Peyer's patch (tissue), 4 donors: ENCODE results near the gene FBXW5. TPM values are rescaled to one million over a fixed set of nuclear protein-coding genes. Genes with fewer than 3 reads are reported as not detected.

Experiments
- DNase-seq, 3 donors: peaks; one replicate each; pipeline ENCODE4 v3.0.0-alpha.2; 2017 to 2019
- H3K27ac ChIP-seq, 4 donors: fragments of 200-600 bp; sonication (generic); one replicate each; pipeline ENCODE4 v1.5.1; 2016 to 2019
- H3K27me3 ChIP-seq, 2 donors: fragments of 200-600 bp; sonication (generic); one replicate each; pipeline ENCODE4 v1.5.1; 2019
- H3K36me3 ChIP-seq, 3 donors: fragments of 200-600 bp; sonication (generic); one replicate each; pipeline ENCODE4 v1.5.1; 2016 to 2019
- H3K4me1 ChIP-seq, 4 donors: fragments of 200-600 bp; sonication (generic); one replicate each; pipeline ENCODE4 v1.5.1; 2016 to 2019
- H3K4me3 ChIP-seq, 4 donors: fragments of 200-600 bp; sonication (generic); 1 replicate in 3 of 4; 2 replicates in 1 of 4; pipeline ENCODE4 v1.5.1; 2016 to 2019; ENCODE audit warnings: mild to moderate bottlenecking in 1 of 4
- H3K9me3 ChIP-seq, 4 donors: fragments of 200-600 bp; sonication (generic); one replicate each; pipeline ENCODE4 v1.5.1; 2016 to 2019; ENCODE audit warnings: mild to moderate bottlenecking in 1 of 4
- CTCF ChIP-seq, 6 experiments: fragments of 450-650 bp in 4 of 6; fragments of 200-600 bp in 2 of 6; sonication (generic) in 1 of 6; IDR thresholded peaks; one replicate each; pipeline ENCODE4 v1.5.1; 2017 to 2019; ENCODE audit warnings: antibody characterized with exemption in 6 of 6, mild to moderate bottlenecking in 3 of 6, moderate library complexity in 1 of 6
- POLR2A ChIP-seq, 2 donors: fragments of 450-650 bp; IDR thresholded peaks; one replicate each; pipeline ENCODE4 v1.5.1; 2017; ENCODE audit warnings: antibody characterized with exemption in 2 of 2, mild to moderate bottlenecking in 2 of 2, moderate library complexity in 2 of 2
- total RNA-seq, 4 donors: library from RNA; depleted of rRNA; stranded (reverse); fragments of >200 nt; gene quantifications; one replicate each; pipeline ENCODE4 v1.1.0, GENCODE V29; 2016

Gene FBXW5
- total RNA-seq, 4 donors from 2014 or later: 247 to 470 (median 336) TPM

- H3K27ac ChIP-seq: no peak overlapping the region
- no peaks in the 10 kb centered on the region for H3K27me3 ChIP-seq
- H3K4me3 ChIP-seq: no peak overlapping the region
- TF ChIP-seq POLR2A (IDR thresholded peaks at IDR 0.05): no peak
- TF ChIP-seq CTCF (IDR thresholded peaks at IDR 0.05): no peak
- no peaks in the 10 kb centered on the region for H3K4me1 ChIP-seq
- peaks cover 0 to 12% (median 0%) of the 10 kb centered on the region in 3 donors for H3K36me3 ChIP-seq
- DNase-seq: no peak
- no peaks in the 10 kb centered on the region for H3K9me3 ChIP-seq
Measured at GRCh38 chr9:136935651-136936050, 8.9 kb downstream of the FBXW5 start.

- no peak overlapping the region for H3K4me3 ChIP-seq
- no peaks in the 10 kb centered on the region for H3K36me3 ChIP-seq
- H3K27me3 ChIP-seq: no peaks in the 10 kb centered on the region
- TF ChIP-seq POLR2A (IDR thresholded peaks at IDR 0.05): no peak
- TF ChIP-seq CTCF (IDR thresholded peaks at IDR 0.05): no peak
- no peaks in the 10 kb centered on the region for H3K4me1 ChIP-seq
- H3K9me3 ChIP-seq: no peaks in the 10 kb centered on the region
- no peak for DNase-seq
- H3K27ac ChIP-seq: no peak overlapping the region
Measured at GRCh38 chr9:136934277-136934676, 10.3 kb downstream of the FBXW5 start.

GRCh38 chr9:136931611-136932130 is 12.9 kb downstream of the FBXW5 start:
- TF ChIP-seq CTCF (IDR thresholded peaks at IDR 0.05) (no peak), POLR2A (IDR thresholded peaks at IDR 0.05) (no peak)
- no peak overlapping the region for H3K27ac ChIP-seq
- no peaks in the 10 kb centered on the region for H3K9me3 ChIP-seq
- DNase-seq: no peak
- no peaks in the 10 kb centered on the region for H3K4me1 ChIP-seq
- H3K36me3 ChIP-seq: peaks cover 0 to 4% (median 0%) of the 10 kb centered on the region in 3 donors
- no peaks in the 10 kb centered on the region for H3K27me3 ChIP-seq
- H3K4me3 ChIP-seq: no peak overlapping the region

GRCh38 chr9:136930014-136930413 is 14.5 kb downstream of the FBXW5 start:
- Histone ChIP-seq H3K9me3 (no peaks in the 10 kb centered on the region), H3K27ac (no peak overlapping the region), H3K4me3 (no peak overlapping the region), H3K36me3 (peaks cover 0 to 21% (median 0%) of the 10 kb centered on the region in 3 donors), H3K27me3 (no peaks in the 10 kb centered on the region), H3K4me1 (no peaks in the 10 kb centered on the region)
- DNase-seq: no peak
- TF ChIP-seq POLR2A (IDR thresholded peaks at IDR 0.05) (no peak), CTCF (IDR thresholded peaks at IDR 0.05) (no peak)

GRCh38 chr9:136928591-136928990 is 15.9 kb downstream of the FBXW5 start:
- TF ChIP-seq POLR2A (IDR thresholded peaks at IDR 0.05) (no peak), CTCF (IDR thresholded peaks at IDR 0.05) (no peak)
- H3K27ac ChIP-seq: no peak overlapping the region
- DNase-seq: no peak

More at GRCh38 chr9:136928591-136928990, 15.9 kb downstream of the FBXW5 start:
- Histone ChIP-seq H3K4me3 (no peak overlapping the region), H3K4me1 (no peaks in the 10 kb centered on the region), H3K36me3 (peaks cover 0 to 33% (median 0%) of the 10 kb centered on the region in 3 donors), H3K9me3 (no peaks in the 10 kb centered on the region), H3K27me3 (no peaks in the 10 kb centered on the region)
